OCI-LY3 (cell line): ENCODE data around the gene PTCSC3.

ENCODE experiments used
- H2AFZ ChIP-seq: fragments of 200-600, 300-600 bp; shearing (Covaris generic); 2 replicates; pipeline ENCODE4 v1.6.0; 2014; ENCODE audit warnings: antibody characterized with exemption, low read depth, low read length
- H3K27ac ChIP-seq: fragments of 200-600, 300-600 bp; sonication (generic); 2 replicates; pipeline ENCODE4 v1.5.1; 2014; ENCODE audit warnings: mild to moderate bottlenecking, low read length, moderate library complexity, mixed read lengths
- H3K27me3 ChIP-seq: fragments of 200-600, 300-600 bp; sonication (generic); 2 replicates; pipeline ENCODE4 v1.6.1; 2014; ENCODE audit warnings: low read depth, low read length, mixed read lengths
- H3K36me3 ChIP-seq: fragments of 200-600, 300-600 bp; sonication (generic); replicated peaks from 2 replicates; pipeline ENCODE3; 2014; ENCODE audit warnings: low read depth, low read length, mixed read lengths
- H3K4me1 ChIP-seq: fragments of 300-600, 200-600 bp; sonication (generic); 2 replicates; pipeline ENCODE4 v1.6.1; 2014; ENCODE audit warnings: low read length, mixed read lengths
- H3K4me2 ChIP-seq: fragments of 200-600, 300-600 bp; sonication (generic); 2 replicates; pipeline ENCODE4 v1.6.1; 2014; ENCODE audit warnings: low read length, mixed read lengths
- H3K4me3 ChIP-seq: fragments of 300-600, 200-600 bp; sonication (generic); 2 replicates; pipeline ENCODE4 v1.5.1; 2014; ENCODE audit warnings: antibody characterized with exemption, mild to moderate bottlenecking, low read length, moderate library complexity
- H3K79me2 ChIP-seq: fragments of 300-600, 200-600 bp; shearing (Covaris generic); 2 replicates; pipeline ENCODE4 v1.6.1; 2014; ENCODE audit warnings: mild to moderate bottlenecking, low read length, mixed read lengths
- H3K9ac ChIP-seq: fragments of 300-600, 200-600 bp; shearing (Covaris generic); 2 replicates; pipeline ENCODE4 v1.6.0; 2014; ENCODE audit warnings: mild to moderate bottlenecking, low read length, moderate library complexity
- H3K9me3 ChIP-seq: fragments of 200-600, 300-600 bp; shearing (Covaris generic); 2 replicates; pipeline ENCODE4 v1.6.1; 2014; ENCODE audit warnings: low read length, mixed read lengths; ENCODE audit not compliant: insufficient read depth
- H4K20me1 ChIP-seq: fragments of 200-600, 300-600 bp; sonication (generic); 2 replicates; pipeline ENCODE4 v1.6.1; 2016; ENCODE audit warnings: low read length, mixed read lengths; ENCODE audit not compliant: insufficient read depth
- CTCF ChIP-seq: fragments of 200-600, 300-600 bp; sonication (generic); IDR thresholded peaks from 2 replicates; pipeline ENCODE4 v1.5.1; 2014; ENCODE audit warnings: antibody characterized with exemption, low read length, low read depth
- EZH2phosphoT487 ChIP-seq: fragments of 200-600 bp; shearing (Covaris generic); IDR thresholded peaks from 2 replicates; pipeline ENCODE4 v1.6.1; 2018; ENCODE audit warnings: antibody characterized with exemption, mixed run types, low read depth

Gene PTCSC3

GRCh38 chr14:36198378-36198777, 21.9 kb upstream of the PTCSC3 start:
- no peak overlapping the region for H3K4me2 ChIP-seq
- H3K27me3 ChIP-seq, result peaks cover 10% of the 10 kb centered on the region; the same call in 1 of the 2 replicates
- no peak overlapping the region for H3K27ac ChIP-seq
- no peaks in the 10 kb centered on the region for H3K36me3 ChIP-seq
- no peaks in the 10 kb centered on the region for H3K9me3 ChIP-seq
- no peaks in the 10 kb centered on the region for H3K4me1 ChIP-seq
- TF ChIP-seq EZH2phosphoT487 (no peak), CTCF (no peak)
- no peak overlapping the region for H3K4me3 ChIP-seq
- H2AFZ ChIP-seq, result no peak overlapping the region
- H3K9ac ChIP-seq, result no peak overlapping the region
- no peaks in the 10 kb centered on the region for H4K20me1 ChIP-seq
- no peaks in the 10 kb centered on the region for H3K79me2 ChIP-seq

GRCh38 chr14:36194663-36195062, 18.1 kb upstream of the PTCSC3 start:
- Histone ChIP-seq H3K4me3 (no peak overlapping the region), H3K9me3 (no peaks in the 10 kb centered on the region), H3K4me1 (no peaks in the 10 kb centered on the region), H2AFZ (no peak overlapping the region), H3K36me3 (no peaks in the 10 kb centered on the region), H3K4me2 (no peak overlapping the region), H3K9ac (no peak overlapping the region), H3K27me3 (peaks cover 4% of the 10 kb centered on the region; the same call in 1 of the 2 replicates), H3K79me2 (no peaks in the 10 kb centered on the region), H4K20me1 (no peaks in the 10 kb centered on the region), H3K27ac (no peak overlapping the region)
- TF ChIP-seq CTCF (no peak), EZH2phosphoT487 (no peak)

- Histone ChIP-seq H3K9ac (no peak overlapping the region), H3K27ac (no peak overlapping the region), H3K4me3 (no peak overlapping the region), H3K27me3 (no peaks in the 10 kb centered on the region; the same call in 1 of the 2 replicates), H3K36me3 (no peaks in the 10 kb centered on the region), H3K9me3 (no peaks in the 10 kb centered on the region), H2AFZ (no peak overlapping the region), H4K20me1 (no peaks in the 10 kb centered on the region), H3K79me2 (no peaks in the 10 kb centered on the region), H3K4me2 (no peak overlapping the region), H3K4me1 (no peaks in the 10 kb centered on the region)
- TF ChIP-seq CTCF (no peak), EZH2phosphoT487 (no peak)
Observed at GRCh38 chr14:36192530-36192929, 16.0 kb upstream of the PTCSC3 start.

GRCh38 chr14:36183402-36183801, 6.9 kb upstream of the PTCSC3 start:
- Histone ChIP-seq H3K27me3 (no peaks in the 10 kb centered on the region), H3K79me2 (no peaks in the 10 kb centered on the region), H4K20me1 (no peaks in the 10 kb centered on the region), H3K4me3 (no peak overlapping the region), H3K36me3 (no peaks in the 10 kb centered on the region), H3K9me3 (no peaks in the 10 kb centered on the region), H3K9ac (no peak overlapping the region), H3K4me1 (no peaks in the 10 kb centered on the region), H3K27ac (no peak overlapping the region), H3K4me2 (no peak overlapping the region), H2AFZ (no peak overlapping the region)
- no peak for TF ChIP-seq EZH2phosphoT487
- TF ChIP-seq CTCF, result no peak
